Osteocyte (in vitro differentiated cells): ENCODE measurements around the gene LARP1. TPM values are rescaled to one million over a fixed set of nuclear protein-coding genes. Genes with fewer than 3 reads are reported as not detected.

Source experiments
- DNase-seq: peaks from one replicate; pipeline ENCODE4 v3.0.0; 2021; ENCODE audit warnings: mixed read lengths; ENCODE audit not compliant: unreplicated experiment; ENCODE audit errors: extremely low spot score
- H3K27ac Mint-ChIP-seq: one replicate; pipeline ENCODE4 v1.8.0; 2021; ENCODE audit warnings: mild to moderate bottlenecking, mixed read lengths; ENCODE audit not compliant: unreplicated experiment
- H3K27me3 Mint-ChIP-seq: one replicate; pipeline ENCODE4 v1.8.0; 2021; ENCODE audit warnings: mixed read lengths; ENCODE audit not compliant: unreplicated experiment
- H3K36me3 Mint-ChIP-seq: one replicate; pipeline ENCODE4 v1.8.0; 2021; ENCODE audit warnings: mixed read lengths; ENCODE audit not compliant: unreplicated experiment
- H3K4me1 Mint-ChIP-seq: one replicate; pipeline ENCODE4 v1.8.0; 2021; ENCODE audit warnings: mixed read lengths; ENCODE audit not compliant: unreplicated experiment
- H3K4me3 Mint-ChIP-seq: one replicate; pipeline ENCODE4 v1.8.0; 2021; ENCODE audit warnings: mild to moderate bottlenecking, moderate library complexity, mixed read lengths; ENCODE audit not compliant: unreplicated experiment
- H3K9me3 Mint-ChIP-seq: one replicate; pipeline ENCODE4 v1.8.0; 2021; ENCODE audit warnings: mixed read lengths; ENCODE audit not compliant: unreplicated experiment
- CTCF ChIP-seq: fragments of 200-600 bp; sonication (generic); IDR thresholded peaks from 2 replicates; pipeline ENCODE4 v1.5.0; 2021; ENCODE audit warnings: antibody characterized with exemption, mild to moderate bottlenecking, moderate library complexity
- long read RNA-seq: library from polyadenylated mRNA; unstranded; transcript quantifications from one replicate; pipeline ENCODE4 v2.0.0, GENCODE V29; 2021
- total RNA-seq: library from RNA; stranded (reverse); gene quantifications from 2 replicates; pipeline ENCODE4 v1.2.1, GENCODE V29; 2021

LARP1 gene
- 247 TPM in 2 replicates for total RNA-seq
- long read RNA-seq, partial matches to known transcripts = 13 of 124 reads
- long read RNA-seq, other reads (novel, unspliced or antisense) = 111 of 124 reads

DNA sequence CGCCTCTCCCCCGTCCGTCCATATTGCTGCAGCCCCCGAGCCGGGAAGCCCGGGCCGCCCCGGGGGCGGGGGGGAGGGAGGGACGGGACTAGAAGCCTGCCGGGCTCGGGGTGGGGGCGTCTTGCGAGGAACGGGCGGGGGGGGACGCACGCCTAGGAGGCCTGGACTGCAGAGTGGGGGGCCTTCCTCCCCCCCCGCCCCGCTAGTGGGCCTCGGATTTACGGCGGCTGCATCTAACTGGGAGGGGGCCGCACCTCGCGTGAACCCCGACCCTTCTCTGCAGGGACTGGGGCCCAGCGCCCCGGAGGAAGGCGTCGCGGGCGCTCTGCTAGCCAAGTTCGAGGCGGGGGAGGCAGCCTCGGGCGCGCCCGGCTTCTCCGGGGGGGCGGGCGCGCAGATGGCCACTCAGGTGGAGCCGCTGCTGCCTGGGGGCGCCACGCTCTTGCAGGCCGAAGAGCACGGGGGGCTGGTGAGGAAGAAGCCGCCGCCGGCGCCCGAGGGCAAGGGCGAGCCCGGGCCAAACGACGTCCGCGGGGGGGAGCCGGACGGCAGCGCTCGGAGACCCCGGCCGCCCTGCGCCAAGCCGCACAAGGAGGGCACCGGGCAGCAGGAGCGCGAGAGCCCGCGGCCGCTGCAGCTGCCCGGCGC lies at the start of gene LARP1:
Gene LARP1, plus strand, starts transcription at position 17 of the 648 bp plus-strand sequence. Its CDS starts 381 bp downstream, at position 398.
- no peak for DNase-seq
- Mint-ChIP-seq H3K9me3 (no peaks in the 10 kb centered on the region), H3K4me1 (peaks cover 39% of the 10 kb centered on the region), H3K27me3 (no peaks in the 10 kb centered on the region), H3K4me3 (peak within 1 kb of the TSS; percentile 95), H3K27ac (peak within 1 kb of the TSS; percentile 96), H3K36me3 (no peaks in the 10 kb centered on the region)
- no peak for TF ChIP-seq CTCF

DNA sequence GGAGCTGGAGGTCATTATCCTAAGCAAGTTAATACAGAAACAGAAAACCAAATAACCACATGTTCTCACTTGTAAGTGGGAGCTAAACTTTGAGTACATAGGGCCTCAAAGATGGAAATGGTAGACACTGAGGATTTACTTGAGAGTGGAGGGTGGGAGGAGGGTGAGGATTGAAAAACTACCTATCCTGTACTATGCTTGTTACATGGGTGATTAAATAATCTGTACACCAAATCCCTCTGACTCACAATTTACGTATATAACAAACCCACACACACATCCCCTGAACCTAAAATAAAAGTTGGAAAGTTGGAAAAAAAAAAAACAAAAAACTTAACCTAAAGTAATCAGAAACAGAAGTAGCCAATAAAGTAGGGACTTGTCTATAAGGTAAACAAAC lies 48.8 kb upstream of the LARP1 start:
- Mint-ChIP-seq H3K4me3 (no peak overlapping the region), H3K9me3 (no peaks in the 10 kb centered on the region), H3K4me1 (no peaks in the 10 kb centered on the region), H3K27ac (no peak overlapping the region), H3K36me3 (no peaks in the 10 kb centered on the region), H3K27me3 (no peaks in the 10 kb centered on the region)
- TF ChIP-seq CTCF = no peak
- no peak for DNase-seq

DNA sequence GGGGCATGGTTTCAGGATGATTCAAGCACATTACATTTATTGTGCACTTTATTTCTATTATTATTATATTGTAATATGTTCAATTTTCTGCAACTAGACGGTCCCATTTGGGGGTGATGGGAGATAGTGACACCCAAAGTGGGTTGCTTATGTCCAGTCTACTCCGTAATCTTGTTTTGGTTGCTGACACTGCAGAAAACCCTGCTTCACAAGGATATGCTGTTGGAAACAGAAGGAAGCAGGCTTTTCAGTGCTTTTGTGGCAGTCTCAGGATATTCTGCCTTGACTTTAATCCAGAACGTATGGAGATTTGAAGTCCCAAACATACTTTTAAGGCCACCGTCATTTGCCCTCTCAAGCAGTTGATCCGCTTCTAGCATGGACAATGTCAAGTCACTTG lies 47.5 kb upstream of the LARP1 start:
- no peaks in the 10 kb centered on the region for H3K27me3 Mint-ChIP-seq
- no peak for TF ChIP-seq CTCF
- no peaks in the 10 kb centered on the region for H3K36me3 Mint-ChIP-seq
- no peak for DNase-seq
- no peaks in the 10 kb centered on the region for H3K9me3 Mint-ChIP-seq
- H3K4me3 Mint-ChIP-seq = no peak overlapping the region
- no peak overlapping the region for H3K27ac Mint-ChIP-seq
- H3K4me1 Mint-ChIP-seq = no peaks in the 10 kb centered on the region

GRCh38 chr5:154708207-154708606 lies 47.0 kb upstream of the LARP1 start:
- Mint-ChIP-seq H3K4me1 (peaks cover 2% of the 10 kb centered on the region), H3K4me3 (no peak overlapping the region), H3K36me3 (no peaks in the 10 kb centered on the region), H3K9me3 (no peaks in the 10 kb centered on the region), H3K27me3 (no peaks in the 10 kb centered on the region), H3K27ac (no peak overlapping the region)
- no peak for TF ChIP-seq CTCF
- no peak for DNase-seq

DNA sequence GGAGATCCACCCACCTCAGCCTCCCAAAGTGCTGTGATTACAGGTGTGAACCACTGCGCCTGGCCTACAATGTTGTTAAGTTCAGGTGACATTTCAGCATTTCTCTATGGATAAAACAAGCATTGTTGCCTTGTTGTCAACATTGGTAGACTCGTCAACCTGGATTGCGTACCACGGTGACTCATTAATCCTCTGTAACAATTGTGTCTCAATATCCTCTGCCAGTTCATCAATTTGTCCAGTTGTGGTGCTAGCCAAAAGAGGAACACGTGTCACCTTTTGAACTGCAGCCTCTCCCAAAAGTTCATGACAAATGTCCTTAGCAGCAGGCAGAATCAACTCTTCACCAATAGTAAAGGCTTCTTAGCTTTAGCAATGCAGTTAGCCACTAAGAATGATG lies 46.3 kb upstream of the LARP1 start:
- Mint-ChIP-seq H3K4me3 (no peak overlapping the region), H3K36me3 (no peaks in the 10 kb centered on the region), H3K27ac (no peak overlapping the region), H3K9me3 (no peaks in the 10 kb centered on the region), H3K4me1 (peaks cover 8% of the 10 kb centered on the region), H3K27me3 (no peaks in the 10 kb centered on the region)
- no peak for DNase-seq
- TF ChIP-seq CTCF = no peak
